GM04504 (cell line): ENCODE data around the gene MFSD12.
A peak's percentile ranks its signal among the peaks of the same experiment; 100 is the strongest.
"Not testable (repeated sequence)": the region's sequence is repeated elsewhere in the genome, so short reads cannot be mapped to it uniquely, and the experiment has no call there.

ENCODE experiments used
- DNase-seq: peaks from one replicate; pipeline ENCODE4 v3.0.0-alpha.2; 2012; ENCODE audit warnings: low read depth

The MFSD12 gene

DNA sequence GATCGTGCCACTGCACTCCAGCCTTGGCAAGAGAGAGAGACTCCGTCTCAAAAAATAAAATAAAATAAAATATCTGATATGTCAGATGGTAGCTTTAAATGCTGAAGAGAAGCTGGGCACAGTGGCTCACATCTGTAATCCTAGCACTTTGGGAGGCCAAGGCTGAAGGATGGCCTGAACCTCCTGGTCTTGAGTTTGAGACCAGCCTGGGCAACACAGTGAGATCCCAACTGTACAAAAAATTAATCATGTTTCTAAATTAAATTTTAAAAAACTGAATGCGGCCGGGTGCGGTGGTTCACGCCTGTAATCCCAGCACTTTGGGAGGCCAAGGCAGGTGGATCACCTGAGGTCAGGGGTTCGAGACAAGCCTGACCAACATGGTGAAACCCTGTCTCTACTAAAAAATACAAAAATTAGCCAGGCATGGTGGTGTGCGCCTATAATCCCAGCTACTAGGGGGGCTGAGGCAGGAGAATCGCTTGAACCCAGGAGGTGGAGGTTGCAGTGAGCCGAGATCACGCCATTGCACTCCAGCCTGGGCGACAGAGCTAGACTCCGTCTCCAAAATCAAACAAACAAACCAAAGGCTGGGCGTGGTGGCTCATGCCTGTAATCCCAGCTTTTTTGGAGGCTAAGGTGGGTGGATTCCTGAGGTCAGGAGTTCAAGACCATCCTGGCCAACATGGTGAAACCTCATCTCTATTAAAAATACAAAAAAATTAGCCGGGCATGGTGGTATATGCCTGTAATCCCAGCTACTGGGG is 26.8 kb upstream of the MFSD12 start:
- DNase-seq: not testable (repeated sequence)

DNA sequence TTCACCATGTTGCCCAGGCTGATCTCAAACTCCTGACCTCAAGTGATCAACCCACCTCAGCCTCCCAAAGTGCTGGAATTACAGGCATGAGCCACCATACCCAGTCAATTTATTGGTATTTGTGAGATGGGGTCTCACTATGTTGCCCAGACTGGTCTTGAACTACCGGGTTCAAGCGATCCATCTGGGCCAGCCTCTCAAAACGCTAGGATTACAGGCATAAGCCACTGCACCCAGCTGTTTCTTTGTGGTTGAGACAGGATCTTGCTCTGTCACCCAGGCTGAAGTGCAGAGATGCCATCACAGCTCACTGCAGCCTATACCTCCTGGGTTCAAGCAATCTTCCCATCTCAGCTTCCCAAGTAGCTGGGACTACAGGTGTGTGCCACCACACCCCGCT is 24.4 kb upstream of the MFSD12 start:
- DNase-seq: not testable (repeated sequence)

DNA sequence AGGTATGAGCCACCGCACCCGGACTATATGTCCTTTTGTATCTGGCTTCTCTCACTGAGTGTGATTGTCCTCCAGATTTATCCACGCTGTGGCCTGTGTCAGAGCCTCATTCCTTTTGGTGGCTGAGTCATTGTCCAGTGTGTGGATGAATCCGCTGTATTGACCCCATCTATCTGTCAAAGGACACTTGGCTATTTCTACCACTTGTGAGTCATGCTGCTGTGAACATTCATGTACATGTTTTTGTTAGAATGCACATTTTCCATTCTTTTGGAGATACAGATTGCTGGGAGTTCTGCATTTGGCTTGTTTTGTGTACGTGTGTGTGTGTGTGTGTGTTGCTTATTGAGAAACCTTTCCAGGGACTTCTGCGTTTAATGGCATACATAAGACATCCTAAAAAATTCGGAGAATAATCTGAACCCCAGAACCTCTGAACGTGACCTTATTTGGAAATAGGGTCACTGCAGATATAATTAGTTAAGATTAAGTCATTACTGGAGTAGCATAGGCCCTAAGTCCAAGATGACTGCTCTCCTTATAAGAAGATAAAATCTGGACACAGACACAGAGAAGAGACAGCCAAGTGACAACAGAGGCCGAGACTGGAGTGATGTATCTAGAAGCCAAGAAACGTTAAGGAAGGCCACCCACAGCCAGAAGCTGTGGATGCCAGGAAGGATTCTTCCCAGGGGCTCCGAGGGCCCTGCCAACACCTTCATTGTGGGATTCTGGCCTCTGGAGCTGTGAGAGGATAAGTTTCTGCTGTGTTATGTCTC is 23.0 kb upstream of the MFSD12 start:
- DNase-seq: peak; percentile 91

DNA sequence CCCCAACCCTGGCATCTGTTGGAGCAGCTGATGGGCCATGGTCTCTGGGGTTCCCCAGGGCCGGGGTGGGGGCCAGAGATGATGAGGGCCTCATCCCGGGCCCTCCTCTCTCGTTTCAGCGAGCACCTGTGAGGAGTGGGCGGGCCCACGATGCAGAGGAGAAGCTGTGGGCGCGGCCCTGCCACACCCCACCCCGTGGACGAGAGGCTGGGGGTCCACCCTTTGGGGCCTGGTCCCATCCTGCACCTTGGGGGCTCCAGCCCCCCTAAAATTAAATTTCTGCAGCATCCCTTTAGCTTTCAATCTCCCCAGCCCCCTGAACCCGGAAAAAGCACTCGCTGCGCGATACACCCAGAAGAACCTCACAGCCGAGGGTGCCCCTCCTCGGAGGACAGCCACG is 21.0 kb upstream of the MFSD12 start:
- DNase-seq: no peak

DNA sequence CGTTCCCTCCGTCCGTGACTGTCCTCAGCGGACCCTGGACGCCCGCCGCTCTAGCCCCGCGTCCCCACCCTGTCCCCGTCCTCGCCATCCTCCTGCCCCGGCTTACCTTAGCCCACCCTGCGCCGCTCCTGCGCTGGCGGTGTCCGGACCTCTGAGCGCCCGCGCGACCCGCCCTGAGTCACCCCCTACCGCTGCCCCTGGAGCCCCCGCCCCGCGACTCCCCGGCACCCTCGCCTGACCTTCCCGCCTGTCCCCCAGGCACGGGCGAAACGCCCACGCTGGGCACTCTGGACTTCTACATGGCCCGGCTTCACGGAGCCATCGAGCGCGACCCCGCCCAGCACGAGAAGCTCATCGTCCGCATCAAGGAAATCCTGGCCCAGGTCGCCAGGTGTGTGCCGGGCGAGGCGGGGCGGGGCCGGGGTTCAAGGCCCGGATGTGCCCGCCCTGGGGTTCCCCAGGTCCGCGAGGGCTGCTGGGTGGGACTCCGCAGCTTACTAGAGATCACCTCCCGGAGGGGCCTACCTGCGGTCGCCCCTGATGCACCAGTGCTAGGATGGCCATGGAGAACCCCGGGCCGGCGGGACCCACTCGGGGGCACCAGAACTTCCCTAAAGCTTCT is 20.4 kb upstream of the MFSD12 start:
- DNase-seq: no peak

DNA sequence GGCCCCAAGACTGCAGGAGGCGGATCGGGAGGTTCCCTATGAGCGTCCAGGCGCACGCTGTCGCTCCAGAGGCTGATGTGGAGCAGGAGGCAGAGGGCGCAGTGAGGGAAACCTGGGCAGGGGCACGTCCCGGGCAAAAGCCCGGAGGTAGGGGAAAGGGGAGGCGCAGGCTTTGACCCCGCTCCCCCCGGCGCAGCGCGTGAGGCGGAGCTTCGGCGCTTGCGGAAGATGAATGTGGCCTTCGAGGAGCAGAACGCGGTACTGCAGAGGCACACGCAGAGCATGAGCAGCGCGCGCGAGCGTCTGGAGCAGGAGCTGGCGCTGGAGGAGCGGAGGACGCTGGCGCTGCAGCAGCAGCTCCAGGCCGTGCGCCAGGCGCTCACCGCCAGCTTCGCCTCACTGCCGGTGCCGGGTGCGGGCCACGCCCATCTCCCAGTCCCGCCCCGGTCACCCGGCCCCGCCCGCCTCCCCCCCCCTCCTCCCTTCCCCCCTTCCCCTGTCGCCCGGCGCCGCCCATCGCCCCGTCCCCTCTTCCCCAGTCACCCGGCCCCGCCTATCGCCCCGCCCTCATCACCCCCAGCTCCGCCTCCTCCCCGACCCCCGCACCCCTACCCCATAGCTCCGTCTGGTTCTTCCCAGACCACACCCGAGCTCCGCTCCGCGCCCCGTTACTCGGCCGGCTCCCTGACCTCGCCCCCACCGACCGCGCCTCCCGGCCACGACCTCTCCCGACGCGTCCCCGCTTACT is 19.5 kb upstream of the MFSD12 start:
- no peak for DNase-seq

DNA sequence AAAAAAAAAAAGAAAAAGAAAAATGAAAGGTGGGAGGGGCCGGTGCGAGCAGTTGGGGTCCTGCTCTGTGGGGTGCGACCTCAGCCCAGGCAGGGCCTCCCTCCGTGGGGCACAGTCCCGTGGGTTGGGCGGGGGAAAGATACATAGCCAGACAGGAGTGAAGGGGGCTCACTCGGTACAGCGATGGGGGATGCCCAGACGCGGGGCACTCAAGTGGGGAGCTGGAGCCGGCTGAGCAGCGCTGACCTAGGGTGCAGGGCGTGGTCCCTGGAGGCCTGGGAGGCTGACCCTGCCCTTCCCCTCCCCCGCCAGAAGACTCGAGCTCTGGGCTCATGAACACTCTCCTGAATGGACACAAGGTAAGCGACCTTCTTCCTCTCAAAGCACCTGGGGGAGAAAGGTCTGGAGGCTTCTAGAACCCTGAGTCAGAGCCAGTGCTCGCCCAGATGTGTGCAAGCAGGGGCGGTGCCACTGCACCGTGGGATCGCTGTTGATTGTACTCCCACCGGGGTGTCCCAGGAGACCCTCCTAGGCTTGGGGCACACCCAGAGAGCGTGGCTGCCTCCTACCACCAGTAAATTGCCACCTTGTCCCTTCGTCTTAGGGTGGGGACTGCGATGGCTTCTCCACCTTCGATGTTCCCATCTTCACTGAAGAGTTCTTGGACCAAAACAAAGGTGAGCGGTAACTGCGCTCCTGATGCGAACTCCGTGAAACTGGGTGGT is 18.7 kb upstream of the MFSD12 start:
- no peak for DNase-seq

DNA sequence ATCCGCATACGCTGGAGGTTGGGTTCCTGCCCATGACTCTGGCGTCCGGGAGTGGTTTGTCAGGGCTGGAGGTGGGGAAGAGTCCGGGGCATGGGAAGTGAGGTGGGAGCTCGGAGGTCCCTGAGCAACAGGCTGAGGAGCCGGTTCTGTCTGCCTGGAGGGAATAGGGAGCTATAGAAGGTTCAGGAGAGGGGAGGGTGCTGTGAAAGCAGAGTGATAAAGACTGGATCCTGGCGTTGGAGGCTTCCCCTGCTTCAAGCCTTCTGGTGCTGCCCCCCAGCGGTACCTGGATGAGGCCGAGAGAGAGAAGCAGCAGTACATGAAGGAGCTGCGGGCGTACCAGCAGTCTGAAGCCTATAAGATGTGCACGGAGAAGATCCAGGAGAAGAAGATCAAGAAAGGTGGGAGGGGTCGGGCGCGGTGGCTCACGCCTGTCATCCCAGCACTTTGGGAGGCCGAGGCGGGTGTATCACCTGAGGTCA is 17.9 kb upstream of the MFSD12 start:
- DNase-seq: no peak

DNA sequence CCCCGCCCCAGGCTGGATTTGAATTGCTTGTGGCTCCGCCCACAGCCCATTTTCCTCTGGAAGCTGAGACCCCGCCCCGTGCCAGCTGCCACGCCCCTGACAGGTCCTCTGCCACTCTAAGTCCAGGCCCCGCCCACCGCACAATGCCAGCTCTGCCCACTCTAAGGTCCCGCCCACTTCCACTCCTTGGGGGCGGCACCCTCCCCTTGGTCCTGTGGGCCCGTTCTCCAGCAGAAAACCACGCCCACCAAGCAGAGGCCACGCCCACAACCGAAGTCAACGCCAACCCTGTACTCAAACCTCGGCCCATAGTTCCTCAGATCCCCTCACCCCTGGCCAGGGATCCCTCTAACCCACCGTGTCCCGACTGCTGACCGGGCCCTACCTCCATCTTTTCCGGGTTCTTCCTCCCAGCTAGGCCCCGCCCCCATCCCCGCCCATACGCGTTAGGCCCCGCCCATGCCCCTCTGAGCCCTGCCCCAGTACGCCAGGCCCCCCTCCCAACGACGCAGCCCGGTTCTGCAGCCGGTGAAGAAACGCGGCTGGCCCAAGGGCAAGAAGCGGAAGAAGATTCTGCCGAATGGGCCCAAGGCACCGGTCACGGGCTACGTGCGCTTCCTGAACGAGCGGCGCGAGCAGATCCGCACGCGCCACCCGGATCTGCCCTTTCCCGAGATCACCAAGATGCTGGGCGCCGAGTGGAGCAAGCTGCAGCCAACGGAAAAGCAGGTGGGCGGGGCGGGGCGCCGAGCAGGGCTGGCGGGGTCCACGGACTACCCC is 16.7 kb upstream of the MFSD12 start:
- peak; percentile 78 for DNase-seq

DNA sequence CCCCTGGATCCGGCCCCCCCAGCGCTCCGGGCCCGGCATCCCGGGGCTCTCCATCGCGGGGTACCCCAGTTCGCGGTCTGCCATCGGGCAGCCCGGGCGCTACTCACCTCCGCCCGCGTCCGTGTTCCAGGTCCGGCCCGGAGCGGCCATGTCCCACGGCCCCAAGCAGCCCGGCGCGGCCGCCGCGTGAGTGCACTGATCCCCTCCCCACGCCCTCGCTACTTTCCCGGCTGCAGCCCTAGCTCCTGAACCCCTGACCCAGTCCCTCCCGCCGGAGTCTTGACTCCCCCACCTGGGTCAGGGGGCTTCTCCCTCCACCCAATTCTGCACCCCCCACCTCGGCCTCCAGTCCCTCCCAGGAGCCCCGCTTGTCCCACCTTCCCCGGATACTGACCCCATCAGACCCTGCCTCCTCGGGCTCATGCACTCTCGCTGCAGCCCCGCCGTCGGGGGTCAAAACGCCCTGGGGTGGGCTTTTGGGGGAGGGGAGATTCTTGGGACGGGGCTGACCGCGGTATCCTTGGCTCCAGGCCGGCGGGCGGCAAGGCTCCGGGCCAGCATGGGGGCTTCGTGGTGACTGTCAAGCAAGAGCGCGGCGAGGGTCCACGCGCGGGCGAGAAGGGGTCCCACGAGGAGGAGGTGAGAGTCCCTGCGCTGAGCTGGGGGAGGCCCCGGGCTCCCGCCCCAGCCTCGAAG is 15.9 kb upstream of the MFSD12 start:
- DNase-seq: no peak

DNA sequence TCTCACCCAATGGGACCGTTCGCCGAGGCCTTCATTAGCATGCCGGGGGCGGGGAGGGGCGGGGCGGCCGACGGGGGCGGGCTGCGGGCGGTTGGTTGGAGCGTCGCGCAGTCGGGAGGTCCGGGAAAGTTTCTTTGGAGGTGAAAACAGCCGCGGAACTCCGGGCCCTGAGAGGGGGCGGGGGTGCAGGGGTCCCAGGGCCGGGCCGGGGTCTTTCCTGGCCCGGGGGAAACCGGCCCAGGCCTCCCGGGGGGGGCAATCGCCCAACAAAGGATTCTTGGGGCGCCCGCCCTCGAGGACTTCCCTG is 15.4 kb upstream of the MFSD12 start, which contains the start of gene HMG20B:
HMG20B (plus strand) TSS at position 90 of the 307 bp plus-strand sequence. CDS start 366 bp downstream, outside the sequence.
- DNase-seq: no peak

DNA sequence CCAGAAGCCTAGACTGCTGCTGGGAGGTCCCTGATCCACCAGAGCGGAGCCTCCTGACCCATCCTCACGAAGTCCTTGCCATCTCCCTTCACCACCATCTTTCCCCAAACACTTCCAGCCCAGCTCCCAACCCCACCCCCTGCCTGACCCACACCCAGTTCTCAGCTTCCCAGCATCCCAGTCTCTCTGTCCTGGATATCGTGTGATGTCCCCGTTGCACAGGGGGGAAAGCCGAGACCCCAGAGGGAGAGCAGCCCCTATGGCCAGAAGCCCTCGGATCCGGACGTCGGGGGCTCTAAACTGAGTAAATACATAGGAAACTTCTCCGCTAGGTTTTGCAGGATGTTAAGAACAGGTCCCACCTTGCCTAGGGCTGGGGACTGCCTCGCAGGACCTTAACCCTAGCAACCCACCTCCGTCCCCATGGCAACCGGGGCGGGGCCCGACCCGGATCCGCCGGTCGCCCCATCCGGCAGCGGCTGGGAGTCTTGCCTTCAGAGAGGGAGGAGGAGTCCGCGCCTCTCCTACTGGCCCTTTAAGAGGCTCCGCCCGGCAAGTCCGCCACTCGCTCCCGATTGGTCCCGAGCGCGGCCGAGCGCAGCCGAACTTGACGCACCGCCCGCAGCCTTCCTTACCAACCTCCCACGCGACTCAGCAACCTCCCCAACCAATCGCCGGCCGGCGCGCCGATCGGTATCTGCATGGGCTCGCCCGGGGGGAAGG is 14.9 kb upstream of the MFSD12 start:
- peak; percentile 99 for DNase-seq

DNA sequence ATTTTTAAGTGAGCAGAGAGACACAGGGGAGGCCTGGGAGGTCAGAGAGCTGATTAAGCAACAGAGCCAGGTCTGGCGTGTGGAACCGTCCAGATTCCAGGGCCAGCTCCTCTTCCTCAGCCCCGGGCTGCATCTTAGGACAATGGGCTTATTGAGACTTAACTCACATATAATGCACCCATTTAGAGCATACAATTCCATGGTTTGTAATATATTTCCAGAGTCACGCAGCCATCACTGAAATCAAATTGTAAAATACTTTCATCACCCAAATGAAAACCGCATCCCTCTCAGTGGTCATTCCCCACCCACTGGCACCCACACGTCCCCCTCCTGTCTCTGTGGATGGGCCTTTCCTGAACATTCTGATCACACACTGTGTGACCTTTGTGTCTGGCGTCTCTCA is 13.2 kb upstream of the MFSD12 start:
- no peak for DNase-seq

DNA sequence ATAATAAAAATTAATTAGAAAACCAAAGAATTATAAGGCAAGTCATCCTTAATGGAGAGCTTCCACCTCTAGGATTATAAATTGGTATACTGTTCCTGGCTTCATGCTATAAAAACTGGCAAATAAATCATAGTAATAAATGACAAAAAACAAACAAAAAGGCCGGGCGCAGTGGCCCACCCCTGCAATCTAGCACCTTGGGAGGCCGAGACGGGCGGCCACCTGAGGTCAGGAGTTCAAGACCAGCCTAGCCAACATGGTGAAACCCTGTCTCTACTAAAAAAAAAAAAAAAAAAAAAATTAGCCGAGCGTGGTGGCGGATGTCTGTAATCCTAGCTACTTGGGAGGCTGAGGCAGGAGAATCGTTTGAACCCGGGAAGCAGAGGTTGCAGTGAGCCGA is 12.7 kb upstream of the MFSD12 start:
- not testable (repeated sequence) for DNase-seq

DNA sequence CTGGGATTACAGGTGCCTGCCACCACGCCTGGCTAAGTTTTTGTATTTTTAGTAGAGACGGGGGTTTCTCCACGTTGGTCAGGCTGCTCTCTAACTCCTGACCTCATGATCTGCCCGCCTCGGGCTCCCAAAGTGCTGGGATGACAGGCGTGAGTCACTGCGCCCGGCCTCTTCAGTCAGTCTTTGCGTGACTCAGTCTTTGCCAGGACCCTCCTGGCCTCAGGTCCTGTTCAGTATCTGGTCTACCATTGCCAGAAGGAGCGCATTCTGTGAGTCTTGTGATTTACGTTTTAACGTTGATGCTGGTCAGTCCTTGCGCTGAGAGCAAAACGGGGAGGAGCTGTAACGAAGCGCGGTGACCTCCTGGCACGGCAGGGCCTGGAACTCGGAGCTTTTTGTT is 7.8 kb upstream of the MFSD12 start:
- DNase-seq: no peak

DNA sequence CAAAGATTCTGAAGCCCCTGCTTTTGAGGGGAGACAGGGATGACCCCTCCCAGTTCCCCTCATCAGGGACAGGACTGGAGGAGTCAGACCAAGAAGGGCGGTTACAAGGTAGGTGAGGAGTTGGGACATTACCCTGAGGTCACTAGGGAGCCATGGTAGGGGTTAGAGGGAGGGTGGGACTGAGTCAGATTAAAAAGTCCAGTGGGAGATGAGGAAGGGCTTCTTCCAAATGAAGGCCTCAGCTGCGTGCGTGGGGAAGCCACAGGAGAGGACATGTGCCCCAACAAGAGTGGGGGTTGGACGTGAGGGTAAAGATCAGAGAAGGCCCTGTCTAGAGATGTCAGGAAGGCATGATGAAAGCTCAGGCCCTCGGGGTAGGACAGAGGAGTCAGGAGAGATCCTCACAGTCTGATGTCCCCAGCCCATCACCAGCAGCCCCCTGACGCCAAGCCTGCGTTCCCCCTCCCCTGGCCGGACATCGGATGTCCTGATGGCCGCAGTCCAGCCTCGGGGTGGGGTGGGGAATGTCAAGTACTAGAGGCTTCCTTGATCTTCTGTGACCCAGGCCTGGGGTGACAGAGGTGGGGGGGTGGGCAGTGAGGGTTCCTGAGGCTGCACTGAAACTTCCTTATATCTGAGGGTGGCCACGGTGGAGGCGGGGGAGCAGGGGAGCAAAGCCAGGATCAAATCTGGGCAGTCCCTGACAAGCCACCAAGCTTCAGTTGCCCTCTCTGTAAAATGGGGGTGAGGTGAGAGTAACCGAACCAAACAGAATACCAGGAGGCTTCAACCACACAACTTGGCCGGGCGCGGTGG is 6.5 kb upstream of the MFSD12 start:
- no peak for DNase-seq

DNA sequence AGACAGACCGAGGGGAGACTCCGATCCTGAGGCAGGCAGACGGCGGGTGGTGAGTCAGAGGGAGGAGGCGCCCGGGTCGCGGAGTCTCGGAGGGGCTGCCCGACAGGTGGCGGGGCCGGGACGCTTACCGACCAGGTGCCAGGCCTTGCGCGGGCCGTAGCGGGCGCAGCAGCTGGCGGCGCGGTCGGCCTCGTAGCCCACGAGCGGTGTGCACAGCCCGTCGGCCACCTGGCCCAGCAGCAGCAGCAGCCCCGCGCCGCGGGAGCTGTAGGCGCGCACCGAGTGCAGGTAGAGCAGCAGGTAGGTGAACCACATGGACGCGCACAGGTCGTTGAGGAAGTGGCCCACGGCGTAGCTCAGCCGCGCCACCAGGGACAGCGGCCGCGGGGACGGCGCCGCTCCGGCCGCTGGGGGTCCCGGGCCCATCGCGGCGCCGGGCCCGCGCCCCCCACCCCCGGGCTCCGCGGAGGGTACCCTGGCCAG is 367 bp downstream of the MFSD12 start:
- no peak for DNase-seq

DNA sequence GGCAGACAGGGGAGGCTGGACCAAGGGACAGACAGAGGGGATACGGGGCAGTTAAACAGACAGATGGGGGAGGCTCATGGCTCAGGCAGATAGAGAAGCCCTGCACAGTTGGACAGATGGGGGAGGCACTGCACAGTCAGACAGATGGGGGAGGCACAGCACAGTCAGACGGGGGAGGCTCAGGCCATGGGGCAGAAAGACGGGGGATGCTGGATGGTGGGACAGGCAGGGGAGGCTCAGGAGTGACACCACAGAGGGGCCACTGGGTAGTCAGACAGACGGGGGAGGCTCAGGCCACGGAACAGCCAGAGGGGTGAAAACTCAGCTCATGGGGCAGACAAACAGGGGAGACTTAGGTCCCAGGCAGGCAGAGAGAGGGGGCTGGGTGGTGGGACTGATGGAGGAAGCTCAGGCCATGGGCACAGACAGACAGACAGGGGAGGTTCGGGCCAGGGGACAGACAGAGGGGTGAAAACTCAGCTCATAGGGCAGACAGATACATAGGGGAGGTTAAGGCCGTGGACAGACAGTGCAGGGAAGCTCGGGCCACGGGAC is 886 bp downstream of the MFSD12 start:
- DNase-seq: no peak
